ENCODE measurements around the gene TXLNA. TPM values are rescaled to one million over a fixed set of nuclear protein-coding genes. Genes with fewer than 3 reads are reported as not detected.

TXLNA gene
- total RNA-seq, 1 experiment from 2014 or later = 49.8 TPM

DNA sequence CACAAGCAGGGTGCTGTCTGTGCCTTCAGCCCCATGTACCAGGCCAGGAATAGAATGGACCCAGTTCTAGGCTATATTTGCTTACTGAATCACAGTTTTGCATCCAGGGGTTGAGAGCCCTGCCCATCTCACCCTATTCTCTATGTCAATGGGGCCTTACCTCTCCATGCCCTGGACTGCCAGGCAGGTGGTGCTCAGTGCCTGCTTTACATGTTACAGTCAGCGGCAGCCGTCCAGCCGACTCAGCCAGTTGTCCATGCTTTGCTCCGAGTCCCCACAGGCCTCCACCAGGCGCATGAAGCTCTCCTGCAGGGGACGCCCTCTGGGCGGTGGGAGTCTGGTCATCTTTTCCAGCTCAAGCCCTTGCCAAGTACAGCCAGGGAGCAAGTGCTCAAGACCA is 55.3 kb downstream of the TXLNA start:
- Mint-ChIP-seq H3K27me3 (ENCODE audit: low read depth) (no peaks in the 10 kb centered on the region), H3K4me3 (no peak overlapping the region), H3K4me1 (peaks cover 12% of the 10 kb centered on the region), H3K36me3 (peaks cover 24% of the 10 kb centered on the region), H3K9me3 (no peaks in the 10 kb centered on the region), H3K27ac (peak overlapping the region; percentile 5; the same call in 1 of the 2 replicates)
- peak; percentile 30 for DNase-seq (ENCODE audit: low spot score)
- TF ChIP-seq NFATC4 (CRISPR knock-in tag; IDR thresholded peaks at IDR 0.05) (no peak), FOXK1 (CRISPR knock-in tag; IDR thresholded peaks at IDR 0.05) (no peak), MYBL2 (CRISPR knock-in tag; IDR thresholded peaks at IDR 0.05) (no peak), GABPB1 (CRISPR knock-in tag; IDR thresholded peaks at IDR 0.05) (no peak), NFE2L1 (CRISPR knock-in tag; IDR thresholded peaks at IDR 0.05) (no peak), JUN (CRISPR knock-in tag; IDR thresholded peaks at IDR 0.05) (no peak)
- TF ChIP-seq, protein P1, sequence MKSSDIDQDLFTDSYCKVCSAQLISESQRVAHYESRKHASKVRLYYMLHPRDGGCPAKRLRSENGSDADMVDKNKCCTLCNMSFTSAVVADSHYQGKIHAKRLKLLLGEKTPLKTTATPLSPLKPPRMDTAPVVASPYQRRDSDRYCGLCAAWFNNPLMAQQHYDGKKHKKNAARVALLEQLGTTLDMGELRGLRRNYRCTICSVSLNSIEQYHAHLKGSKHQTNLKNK (CRISPR knock-in tag; IDR thresholded peaks at IDR 0.05) = no peak
- TF ChIP-seq, protein P2, sequence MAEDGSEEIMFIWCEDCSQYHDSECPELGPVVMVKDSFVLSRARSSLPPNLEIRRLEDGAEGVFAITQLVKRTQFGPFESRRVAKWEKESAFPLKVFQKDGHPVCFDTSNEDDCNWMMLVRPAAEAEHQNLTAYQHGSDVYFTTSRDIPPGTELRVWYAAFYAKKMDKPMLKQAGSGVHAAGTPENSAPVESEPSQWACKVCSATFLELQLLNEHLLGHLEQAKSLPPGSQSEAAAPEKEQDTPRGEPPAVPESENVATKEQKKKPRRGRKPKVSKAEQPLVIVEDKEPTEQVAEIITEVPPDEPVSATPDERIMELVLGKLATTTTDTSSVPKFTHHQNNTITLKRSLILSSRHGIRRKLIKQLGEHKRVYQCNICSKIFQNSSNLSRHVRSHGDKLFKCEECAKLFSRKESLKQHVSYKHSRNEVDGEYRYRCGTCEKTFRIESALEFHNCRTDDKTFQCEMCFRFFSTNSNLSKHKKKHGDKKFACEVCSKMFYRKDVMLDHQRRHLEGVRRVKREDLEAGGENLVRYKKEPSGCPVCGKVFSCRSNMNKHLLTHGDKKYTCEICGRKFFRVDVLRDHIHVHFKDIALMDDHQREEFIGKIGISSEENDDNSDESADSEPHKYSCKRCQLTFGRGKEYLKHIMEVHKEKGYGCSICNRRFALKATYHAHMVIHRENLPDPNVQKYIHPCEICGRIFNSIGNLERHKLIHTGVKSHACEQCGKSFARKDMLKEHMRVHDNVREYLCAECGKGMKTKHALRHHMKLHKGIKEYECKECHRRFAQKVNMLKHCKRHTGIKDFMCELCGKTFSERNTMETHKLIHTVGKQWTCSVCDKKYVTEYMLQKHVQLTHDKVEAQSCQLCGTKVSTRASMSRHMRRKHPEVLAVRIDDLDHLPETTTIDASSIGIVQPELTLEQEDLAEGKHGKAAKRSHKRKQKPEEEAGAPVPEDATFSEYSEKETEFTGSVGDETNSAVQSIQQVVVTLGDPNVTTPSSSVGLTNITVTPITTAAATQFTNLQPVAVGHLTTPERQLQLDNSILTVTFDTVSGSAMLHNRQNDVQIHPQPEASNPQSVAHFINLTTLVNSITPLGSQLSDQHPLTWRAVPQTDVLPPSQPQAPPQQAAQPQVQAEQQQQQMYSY (CRISPR knock-in tag; IDR thresholded peaks at IDR 0.05) = no peak
- TF ChIP-seq, protein P3, sequence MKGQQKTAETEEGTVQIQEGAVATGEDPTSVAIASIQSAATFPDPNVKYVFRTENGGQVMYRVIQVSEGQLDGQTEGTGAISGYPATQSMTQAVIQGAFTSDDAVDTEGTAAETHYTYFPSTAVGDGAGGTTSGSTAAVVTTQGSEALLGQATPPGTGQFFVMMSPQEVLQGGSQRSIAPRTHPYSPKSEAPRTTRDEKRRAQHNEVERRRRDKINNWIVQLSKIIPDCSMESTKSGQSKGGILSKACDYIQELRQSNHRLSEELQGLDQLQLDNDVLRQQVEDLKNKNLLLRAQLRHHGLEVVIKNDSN (CRISPR knock-in tag; IDR thresholded peaks at IDR 0.05) = no peak
- TF ChIP-seq, protein P4, sequence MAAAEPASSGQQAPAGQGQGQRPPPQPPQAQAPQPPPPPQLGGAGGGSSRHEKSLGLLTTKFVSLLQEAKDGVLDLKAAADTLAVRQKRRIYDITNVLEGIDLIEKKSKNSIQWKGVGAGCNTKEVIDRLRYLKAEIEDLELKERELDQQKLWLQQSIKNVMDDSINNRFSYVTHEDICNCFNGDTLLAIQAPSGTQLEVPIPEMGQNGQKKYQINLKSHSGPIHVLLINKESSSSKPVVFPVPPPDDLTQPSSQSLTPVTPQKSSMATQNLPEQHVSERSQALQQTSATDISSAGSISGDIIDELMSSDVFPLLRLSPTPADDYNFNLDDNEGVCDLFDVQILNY (CRISPR knock-in tag; IDR thresholded peaks at IDR 0.05) = no peak
- CTCF ChIA-PET = interaction anchor here (0.6 to 1.5 kb wide), 4 partner anchors 13 to 81 kb away, joined by 3 to 11 read pairs (median 6); partner anchors contain the start of genes EIF3I, FAM167B and TMEM234
- POLR2A ChIA-PET = interaction anchor here (0.6 to 1.5 kb wide), 3 partner anchors 14 to 231 kb away, joined by 3 to 8 read pairs (median 3); no protein-coding TSS in a partner anchor
- ATAC-seq = no peak; the same call in 1 of the 2 replicates

DNA sequence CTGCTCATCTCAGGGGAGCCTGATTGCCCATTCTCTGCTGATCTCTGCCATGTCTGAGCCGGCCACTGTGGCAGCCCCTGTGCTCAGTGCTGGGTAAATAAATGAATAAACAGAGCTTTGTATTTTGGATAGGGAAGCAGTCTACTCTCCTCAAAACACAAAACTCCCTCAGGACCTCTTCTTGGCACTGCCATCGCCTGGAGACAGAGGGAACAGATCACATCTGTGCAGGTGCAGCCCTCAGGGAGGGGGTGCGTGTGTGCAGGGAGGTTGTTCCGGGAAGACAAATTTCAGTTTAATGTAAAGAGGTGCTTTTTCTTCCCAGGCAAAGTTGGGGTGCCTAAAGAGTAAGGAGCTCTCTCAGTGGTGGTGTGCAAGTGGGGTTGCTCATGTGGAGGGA is 59.9 kb downstream of the TXLNA start:
- H3K4me3 Mint-ChIP-seq = peak overlapping the region; percentile 84
- H3K4me1 Mint-ChIP-seq = peaks cover 21% of the 10 kb centered on the region
- H3K27me3 Mint-ChIP-seq (ENCODE audit: low read depth) = peaks cover 3% of the 10 kb centered on the region; the same call in 1 of the 2 replicates
- H3K9me3 Mint-ChIP-seq = no peaks in the 10 kb centered on the region
- peaks cover 4% of the 10 kb centered on the region; the same call in 1 of the 2 replicates for H3K36me3 Mint-ChIP-seq
- DNase-seq (ENCODE audit: low spot score) (peak; percentile 24), ATAC-seq (no peak)
- TF ChIP-seq SMAD3 (CRISPR knock-in tag; IDR thresholded peaks at IDR 0.05; ENCODE audit: borderline replicate concordance) (no peak), TEAD4 (CRISPR knock-in tag; IDR thresholded peaks at IDR 0.05) (no peak), EMX1 (CRISPR knock-in tag; IDR thresholded peaks at IDR 0.05) (no peak), ZNF396 (CRISPR knock-in tag; IDR thresholded peaks at IDR 0.05; ENCODE audit: borderline replicate concordance) (no peak), RORB (CRISPR knock-in tag; IDR thresholded peaks at IDR 0.05) (no peak), ZNF121 (CRISPR knock-in tag; IDR thresholded peaks at IDR 0.05) (no peak), NFATC4 (CRISPR knock-in tag; IDR thresholded peaks at IDR 0.05) (no peak)
- TF ChIP-seq, protein P5, sequence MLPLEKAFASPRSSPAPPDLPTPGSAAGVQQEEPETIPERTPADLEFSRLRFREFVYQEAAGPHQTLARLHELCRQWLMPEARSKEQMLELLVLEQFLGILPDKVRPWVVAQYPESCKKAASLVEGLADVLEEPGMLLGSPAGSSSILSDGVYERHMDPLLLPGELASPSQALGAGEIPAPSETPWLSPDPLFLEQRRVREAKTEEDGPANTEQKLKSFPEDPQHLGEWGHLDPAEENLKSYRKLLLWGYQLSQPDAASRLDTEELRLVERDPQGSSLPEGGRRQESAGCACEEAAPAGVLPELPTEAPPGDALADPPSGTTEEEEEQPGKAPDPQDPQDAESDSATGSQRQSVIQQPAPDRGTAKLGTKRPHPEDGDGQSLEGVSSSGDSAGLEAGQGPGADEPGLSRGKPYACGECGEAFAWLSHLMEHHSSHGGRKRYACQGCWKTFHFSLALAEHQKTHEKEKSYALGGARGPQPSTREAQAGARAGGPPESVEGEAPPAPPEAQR (CRISPR knock-in tag; IDR thresholded peaks at IDR 0.05) = no peak
- TF ChIP-seq, protein P4 (CRISPR knock-in tag; IDR thresholded peaks at IDR 0.05) = no peak
- TF ChIP-seq, protein P6, sequence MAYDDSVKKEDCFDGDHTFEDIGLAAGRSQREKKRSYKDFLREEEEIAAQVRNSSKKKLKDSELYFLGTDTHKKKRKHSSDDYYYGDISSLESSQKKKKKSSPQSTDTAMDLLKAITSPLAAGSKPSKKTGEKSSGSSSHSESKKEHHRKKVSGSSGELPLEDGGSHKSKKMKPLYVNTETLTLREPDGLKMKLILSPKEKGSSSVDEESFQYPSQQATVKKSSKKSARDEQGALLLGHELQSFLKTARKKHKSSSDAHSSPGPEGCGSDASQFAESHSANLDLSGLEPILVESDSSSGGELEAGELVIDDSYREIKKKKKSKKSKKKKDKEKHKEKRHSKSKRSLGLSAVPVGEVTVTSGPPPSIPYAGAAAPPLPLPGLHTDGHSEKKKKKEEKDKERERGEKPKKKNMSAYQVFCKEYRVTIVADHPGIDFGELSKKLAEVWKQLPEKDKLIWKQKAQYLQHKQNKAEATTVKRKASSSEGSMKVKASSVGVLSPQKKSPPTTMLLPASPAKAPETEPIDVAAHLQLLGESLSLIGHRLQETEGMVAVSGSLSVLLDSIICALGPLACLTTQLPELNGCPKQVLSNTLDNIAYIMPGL (CRISPR knock-in tag; IDR thresholded peaks at IDR 0.05) = no peak; the same call in 1 of the 2 replicates
- H3K27ac Mint-ChIP-seq = peak overlapping the region; percentile 21
- CTCF ChIA-PET = interaction anchor here (0.7 to 4.9 kb wide), 13 partner anchors 10 to 638 kb away, joined by 3 to 75 read pairs (median 4); partner anchors contain the start of genes BSDC1, EIF3I, TMEM234 and TMEM39B
- POLR2A ChIA-PET = interaction anchor here (0.5 to 3.2 kb wide), 11 partner anchors 10 to 166 kb away, joined by 3 to 30 read pairs (median 6); partner anchors contain the start of genes IQCC, MARCKSL1 and TMEM39B
